Measurements from ENCODE around the gene CNN2. TPM values are rescaled to one million over a fixed set of nuclear protein-coding genes. Genes with fewer than 3 reads are reported as not detected.

The CNN2 gene
- total and polyA plus RNA-seq, 2 experiments from 2014 or later, result 115 to 247 TPM

- WGBS (ENCODE audit: low lambda C conversion rate, missing lambda C conversion rate), result 93% methylated on average over 6 of the region's 10 CpGs
- TF ChIP-seq EZH2 (IDR thresholded peaks at IDR 0.05; ENCODE audit: borderline replicate concordance) (no peak), EZH2phosphoT487 (IDR thresholded peaks at IDR 0.05; ENCODE audit: low read depth, severe bottlenecking, unreplicated experiment) (no peak), CTCF (IDR thresholded peaks at IDR 0.05; ENCODE audit: poor library complexity) (no peak)
- H2AFZ ChIP-seq, result no peak overlapping the region
- no peaks in the 10 kb centered on the region for H3K36me3 ChIP-seq (replicated peaks; ENCODE audit: insufficient read depth, low read depth)
- no peaks in the 10 kb centered on the region for H3K79me2 ChIP-seq
- H3K27ac ChIP-seq, result no peak overlapping the region
- H3K4me1 ChIP-seq (ENCODE audit: insufficient read depth), result peaks cover 8% of the 10 kb centered on the region
- H3K4me3 ChIP-seq, result no peak overlapping the region
- H4K20me1 ChIP-seq (ENCODE audit: insufficient read depth, poor library complexity, severe bottlenecking), result no peaks in the 10 kb centered on the region
- no peak overlapping the region for H3K4me2 ChIP-seq
- DNase-seq (ENCODE audit: low spot score), result no peak
- H3K27me3 ChIP-seq, result no peaks in the 10 kb centered on the region
- H3K9me3 ChIP-seq (ENCODE audit: low read depth), result no peaks in the 10 kb centered on the region
- no peaks in the 10 kb centered on the region for H3K9me2 ChIP-seq (replicated peaks; ENCODE audit: insufficient read depth)
These were observed 18.8 kb downstream of the CNN2 start for GRCh38 chr19:1045247-1045603.

GRCh38 chr19:1046117-1046626 lies 19.8 kb downstream of the CNN2 start:
- H3K4me2 ChIP-seq, result no peak overlapping the region
- H3K4me3 ChIP-seq, result no peak overlapping the region
- DNase-seq (ENCODE audit: low spot score), result no peak
- H3K4me1 ChIP-seq (ENCODE audit: insufficient read depth), result peaks cover 3% of the 10 kb centered on the region
- H4K20me1 ChIP-seq (ENCODE audit: insufficient read depth, poor library complexity, severe bottlenecking), result no peaks in the 10 kb centered on the region
- no peaks in the 10 kb centered on the region for H3K9me3 ChIP-seq (ENCODE audit: low read depth)
- no peaks in the 10 kb centered on the region for H3K9me2 ChIP-seq (replicated peaks; ENCODE audit: insufficient read depth)
- WGBS (ENCODE audit: low lambda C conversion rate, missing lambda C conversion rate), result 95% methylated on average over 19 of the region's 33 CpGs
- TF ChIP-seq EZH2phosphoT487 (IDR thresholded peaks at IDR 0.05; ENCODE audit: low read depth, severe bottlenecking, unreplicated experiment) (no peak), EZH2 (IDR thresholded peaks at IDR 0.05; ENCODE audit: borderline replicate concordance) (no peak), CTCF (IDR thresholded peaks at IDR 0.05; ENCODE audit: poor library complexity) (no peak)
- no peak overlapping the region for H3K27ac ChIP-seq
- no peaks in the 10 kb centered on the region for H3K36me3 ChIP-seq (replicated peaks; ENCODE audit: insufficient read depth, low read depth)
- H3K79me2 ChIP-seq, result no peaks in the 10 kb centered on the region
- no peaks in the 10 kb centered on the region for H3K27me3 ChIP-seq
- H2AFZ ChIP-seq, result no peak overlapping the region

GRCh38 chr19:1046836-1047695 lies 20.7 kb downstream of the CNN2 start:
- Histone ChIP-seq H3K9me2 (replicated peaks; ENCODE audit: insufficient read depth) (no peaks in the 10 kb centered on the region), H3K27me3 (no peaks in the 10 kb centered on the region), H3K36me3 (replicated peaks; ENCODE audit: insufficient read depth, low read depth) (no peaks in the 10 kb centered on the region), H3K27ac (no peak overlapping the region), H2AFZ (no peak overlapping the region), H4K20me1 (ENCODE audit: insufficient read depth, poor library complexity, severe bottlenecking) (no peaks in the 10 kb centered on the region), H3K4me3 (no peak overlapping the region), H3K4me1 (ENCODE audit: insufficient read depth) (no peaks in the 10 kb centered on the region), H3K9me3 (ENCODE audit: low read depth) (no peaks in the 10 kb centered on the region), H3K4me2 (no peak overlapping the region), H3K79me2 (no peaks in the 10 kb centered on the region)
- no peak for TF ChIP-seq EZH2phosphoT487 (IDR thresholded peaks at IDR 0.05; ENCODE audit: low read depth, severe bottlenecking, unreplicated experiment)
- no peak for TF ChIP-seq EZH2 (IDR thresholded peaks at IDR 0.05; ENCODE audit: borderline replicate concordance)
- no peak for TF ChIP-seq CTCF (IDR thresholded peaks at IDR 0.05; ENCODE audit: poor library complexity)
- WGBS (ENCODE audit: low lambda C conversion rate, missing lambda C conversion rate), result 99% methylated on average over 67 of the region's 77 CpGs
- DNase-seq (ENCODE audit: low spot score), result no peak
